HCT116 (cell line): ENCODE results near the gene GRHL1. TPM values are rescaled to one million over a fixed set of nuclear protein-coding genes. Genes with fewer than 3 reads are reported as not detected.

Experiments used
- ATAC-seq: fragments of 200-7000 bp; cut with Tn5 transposase; 2 replicates; pipeline ENCODE4 v1.9.1; 2020; ENCODE audit warnings: mild to moderate bottlenecking, moderate library complexity
- BruUV-seq: library from RNA; stranded (reverse); fragments of 400-500 nt; replicated peaks from 2 replicates; lab custom pipeline; 2021; lab: Mats Ljungman, UMichigan
- CTCF ChIA-PET: fragments of 300-600 bp; sonication (Branson Sonifier 250); formaldehyde crosslinking; loops from one replicate; lab custom pipeline; 2021; ENCODE audit warnings: antibody characterized with exemption; lab: Charles Lee
- POLR2A ChIA-PET: fragments of 300-600, 350-600 bp; sonication (Branson Sonifier 250); formaldehyde crosslinking; loops from one replicate; lab custom pipeline; 2021; ENCODE audit warnings: antibody characterized with exemption; lab: Charles Lee
- RAD21 ChIA-PET, 2 experiments: fragments of 300-600 bp; sonication (Branson Sonifier 250); formaldehyde crosslinking; loops; one replicate each; lab custom pipeline; 2023; ENCODE audit warnings: low total read pairs in 2 of 2; ENCODE audit not compliant: uncharacterized antibody in 2 of 2, unreplicated experiment in 2 of 2, low non-redundant PET in 1 of 2; lab: Charles Lee
- DNase-seq: peaks from one replicate; pipeline ENCODE4 v3.0.0-alpha.2; 2010; ENCODE audit warnings: low read depth, low spot score
- H2AFZ ChIP-seq: fragments of 200-600 bp; shearing (Covaris generic), sonication (generic); 2 replicates; pipeline ENCODE4 v1.6.1; 2017; ENCODE audit warnings: low read depth, mixed run types, mixed read lengths, antibody characterized with exemption, low read length; ENCODE audit not compliant: poor library complexity, severe bottlenecking
- H3K27ac ChIP-seq: 2 replicates; pipeline ENCODE4 v1.5.1; 2012; ENCODE audit warnings: low read depth, low read length
- H3K27me3 ChIP-seq: fragments of 200-600 bp; sonication (generic); 2 replicates; pipeline ENCODE4 v1.6.1; 2016; ENCODE audit warnings: mixed run types, low read length, mixed read lengths; ENCODE audit not compliant: insufficient read depth
- H3K36me3 ChIP-seq, 2 experiments: fragments of 200-500 bp in 1 of 2; fragments of 200-600 bp in 1 of 2; sonication (Bioruptor generic) in 1 of 2; sonication (generic) in 1 of 2; 2 replicates each; pipeline versions ENCODE4 v1.5.1 to v1.6.1; 2014 to 2016; ENCODE audit warnings: low read length in 2 of 2, inconsistent platforms in 1 of 2, mixed read lengths in 1 of 2, mixed run types in 1 of 2; ENCODE audit not compliant: insufficient read depth in 2 of 2, control insufficient read depth in 1 of 2
- H3K4me1 ChIP-seq, 2 experiments: fragments of 200-600 bp in 1 of 2; sonication (generic) in 1 of 2; 2 replicates each; pipeline versions ENCODE4 v1.5.1 to v1.6.1; 2012 to 2017; ENCODE audit warnings: low read length in 2 of 2, inconsistent platforms in 1 of 2, mild to moderate bottlenecking in 1 of 2, mixed read lengths in 1 of 2, mixed run types in 1 of 2, moderate library complexity in 1 of 2; ENCODE audit not compliant: insufficient read depth in 2 of 2, control insufficient read depth in 1 of 2
- H3K4me2 ChIP-seq: fragments of 200-600 bp; sonication (generic); 2 replicates; pipeline ENCODE4 v1.6.1; 2017; ENCODE audit warnings: mixed run types, low read length, mixed read lengths
- H3K4me3 ChIP-seq, 2 experiments: fragments of 200-600 bp in 1 of 2; sonication (generic) in 1 of 2; replicated peaks in 1 of 2; 2 replicates each; pipeline ENCODE4 v1.5.1; 2011 to 2016; ENCODE audit warnings: low read length in 2 of 2, control low read depth in 1 of 2, low read depth in 1 of 2, mild to moderate bottlenecking in 1 of 2, mixed read lengths in 1 of 2, mixed run types in 1 of 2
- H3K79me2 ChIP-seq: fragments of 200-600 bp; sonication (generic); 2 replicates; pipeline ENCODE4 v1.6.1; 2017; ENCODE audit warnings: mild to moderate bottlenecking, mixed run types, low read length, moderate library complexity, mixed read lengths; ENCODE audit not compliant: insufficient read depth
- H3K9ac ChIP-seq: fragments of 200-600 bp; sonication (generic); 2 replicates; pipeline ENCODE4 v1.6.1; 2016; ENCODE audit warnings: low read length, mixed read lengths
- H3K9me2 ChIP-seq: fragments of 200-600 bp; sonication (generic), shearing (Covaris generic); 2 replicates; pipeline ENCODE4 v1.6.1; 2017; ENCODE audit warnings: mixed run types, mild to moderate bottlenecking, moderate library complexity; ENCODE audit not compliant: insufficient read depth
- H3K9me3 ChIP-seq, 2 experiments: fragments of 200-500 bp in 1 of 2; fragments of 200-600 bp in 1 of 2; sonication (Bioruptor generic) in 1 of 2; sonication (generic) in 1 of 2; 2 replicates each; pipeline ENCODE4 v1.6.1; 2014 to 2017; ENCODE audit warnings: low read length in 2 of 2, mixed read lengths in 2 of 2, inconsistent platforms in 1 of 2, low read depth in 1 of 2, mild to moderate bottlenecking in 1 of 2, mixed run types in 1 of 2, moderate library complexity in 1 of 2; ENCODE audit not compliant: control insufficient read depth in 1 of 2, insufficient read depth in 1 of 2
- H4K20me1 ChIP-seq: fragments of 200-600 bp; sonication (generic), shearing (Covaris generic); 2 replicates; pipeline ENCODE4 v1.6.1; 2017; ENCODE audit warnings: mixed run types, mild to moderate bottlenecking, moderate library complexity; ENCODE audit not compliant: insufficient read depth
- CTCF ChIP-seq, 3 experiments: fragments of 200-600 bp in 1 of 3; sonication (generic) in 1 of 3; IDR thresholded peaks in 2 of 3; conservative IDR thresholded peaks in 1 of 3; 2 replicates each; pipeline ENCODE4 v1.5.1; 2012 to 2017; ENCODE audit warnings: low read depth in 2 of 3, low read length in 2 of 3, antibody characterized with exemption in 1 of 3, borderline replicate concordance in 1 of 3, control low read depth in 1 of 3, mild to moderate bottlenecking in 1 of 3, mixed read lengths in 1 of 3, mixed run types in 1 of 3, moderate library complexity in 1 of 3; ENCODE audit not compliant: insufficient read depth in 1 of 3
- ELF1 ChIP-seq: IDR thresholded peaks from 2 replicates; pipeline ENCODE4 v1.6.1; 2012; ENCODE audit warnings: low read depth, borderline replicate concordance
- FOSL1 ChIP-seq: IDR thresholded peaks from 2 replicates; pipeline ENCODE4 v1.6.1; 2012; ENCODE audit warnings: low read depth
- JUND ChIP-seq: IDR thresholded peaks from 2 replicates; pipeline ENCODE4 v1.6.1; 2012
- POLR2A ChIP-seq: IDR thresholded peaks from 2 replicates; pipeline ENCODE4 v1.7.0; 2011; ENCODE audit warnings: borderline replicate concordance; ENCODE audit not compliant: insufficient read depth, insufficient read length; ENCODE audit errors: extremely low read depth
- POLR2AphosphoS5 ChIP-seq: IDR thresholded peaks from 2 replicates; pipeline ENCODE4 v1.6.1; 2011; ENCODE audit warnings: mild to moderate bottlenecking, low read depth, low read length, moderate library complexity
- RAD21 ChIP-seq: IDR thresholded peaks from 2 replicates; pipeline ENCODE4 v1.6.1; 2012; ENCODE audit warnings: low read depth, mild to moderate bottlenecking
- ZBTB33 ChIP-seq: IDR thresholded peaks from 2 replicates; pipeline ENCODE4 v1.6.1; 2011; ENCODE audit warnings: mild to moderate bottlenecking, low read length, moderate library complexity; ENCODE audit not compliant: insufficient replicate concordance; ENCODE audit errors: extremely low read depth
- intact Hi-C: fragments of 100-400 bp; cut with micrococcal nuclease; formaldehyde crosslinking; loops from 2 replicates; pipeline ENCODE4 v1.10.0; 2022
- total RNA-seq: library from RNA; stranded (reverse); gene quantifications from one replicate; pipeline ENCODE4 v1.2.1, GENCODE V29; 2021; ENCODE audit not compliant: unreplicated experiment
- TF ChIP-seq, protein P1 (sequence below): IDR thresholded peaks from 2 replicates; pipeline ENCODE4 v1.6.1; 2012; ENCODE audit warnings: low read depth

GRHL1 gene
- total RNA-seq, 1 experiment from 2014 or later: 8.5 TPM

- BruUV-seq: no TSS peak
- no peak for TF ChIP-seq JUND
- TF ChIP-seq POLR2A: no peak
- TF ChIP-seq FOSL1: no peak
- no peak for TF ChIP-seq RAD21
- no peak for TF ChIP-seq ELF1
- TF ChIP-seq POLR2AphosphoS5: no peak
- TF ChIP-seq CTCF (IDR thresholded peaks at IDR 0.05 in 2 of 3, conservative IDR thresholded peaks at IDR 0.05 in 1 of 3; ENCODE audit: borderline replicate concordance in 1 of 3, insufficient read depth in 1 of 3, low read depth in 2 of 3, low read length in 2 of 3): no peak
- TF ChIP-seq ZBTB33: no peak
- TF ChIP-seq, protein P1, sequence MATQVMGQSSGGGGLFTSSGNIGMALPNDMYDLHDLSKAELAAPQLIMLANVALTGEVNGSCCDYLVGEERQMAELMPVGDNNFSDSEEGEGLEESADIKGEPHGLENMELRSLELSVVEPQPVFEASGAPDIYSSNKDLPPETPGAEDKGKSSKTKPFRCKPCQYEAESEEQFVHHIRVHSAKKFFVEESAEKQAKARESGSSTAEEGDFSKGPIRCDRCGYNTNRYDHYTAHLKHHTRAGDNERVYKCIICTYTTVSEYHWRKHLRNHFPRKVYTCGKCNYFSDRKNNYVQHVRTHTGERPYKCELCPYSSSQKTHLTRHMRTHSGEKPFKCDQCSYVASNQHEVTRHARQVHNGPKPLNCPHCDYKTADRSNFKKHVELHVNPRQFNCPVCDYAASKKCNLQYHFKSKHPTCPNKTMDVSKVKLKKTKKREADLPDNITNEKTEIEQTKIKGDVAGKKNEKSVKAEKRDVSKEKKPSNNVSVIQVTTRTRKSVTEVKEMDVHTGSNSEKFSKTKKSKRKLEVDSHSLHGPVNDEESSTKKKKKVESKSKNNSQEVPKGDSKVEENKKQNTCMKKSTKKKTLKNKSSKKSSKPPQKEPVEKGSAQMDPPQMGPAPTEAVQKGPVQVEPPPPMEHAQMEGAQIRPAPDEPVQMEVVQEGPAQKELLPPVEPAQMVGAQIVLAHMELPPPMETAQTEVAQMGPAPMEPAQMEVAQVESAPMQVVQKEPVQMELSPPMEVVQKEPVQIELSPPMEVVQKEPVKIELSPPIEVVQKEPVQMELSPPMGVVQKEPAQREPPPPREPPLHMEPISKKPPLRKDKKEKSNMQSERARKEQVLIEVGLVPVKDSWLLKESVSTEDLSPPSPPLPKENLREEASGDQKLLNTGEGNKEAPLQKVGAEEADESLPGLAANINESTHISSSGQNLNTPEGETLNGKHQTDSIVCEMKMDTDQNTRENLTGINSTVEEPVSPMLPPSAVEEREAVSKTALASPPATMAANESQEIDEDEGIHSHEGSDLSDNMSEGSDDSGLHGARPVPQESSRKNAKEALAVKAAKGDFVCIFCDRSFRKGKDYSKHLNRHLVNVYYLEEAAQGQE: no peak
- Histone ChIP-seq H3K79me2 (no peaks in the 10 kb centered on the region), H3K27me3 (no peaks in the 10 kb centered on the region), H3K4me3 (no peak overlapping the region), H3K9me2 (no peaks in the 10 kb centered on the region), H4K20me1 (no peaks in the 10 kb centered on the region), H3K9me3 (no peaks in the 10 kb centered on the region), H3K9ac (no peak overlapping the region), H3K36me3 (no peaks in the 10 kb centered on the region), H2AFZ (no peak overlapping the region), H3K4me2 (no peak overlapping the region), H3K4me1 (peaks cover 7 to 15% of the 10 kb centered on the region in 2 experiments), H3K27ac (no peak overlapping the region)
- POLR2A ChIA-PET: no interaction called here
- DNase-seq (no peak), ATAC-seq (no peak)
- intact Hi-C loops: no loop called here
- RAD21 ChIA-PET: no interaction called here
- CTCF ChIA-PET: no interaction called here
These were observed 7.1 kb upstream of the GRHL1 start for GRCh38 chr2:9944330-9944758.
